HepG2 (cell line): Measurements from ENCODE around the gene CFL1. TPM values are rescaled to one million over a fixed set of nuclear protein-coding genes. Genes with fewer than 3 reads are reported as not detected.

Source experiments
- CENPT ChIP-seq: sonication (generic); formaldehyde crosslinking; IDR thresholded peaks from 2 replicates; pipeline ENCODE4 v1.8.0; 2022; ENCODE audit warnings: low read depth, mild to moderate bottlenecking, moderate library complexity, missing genetic modification reagents
- GMEB1 ChIP-seq: sonication (generic); formaldehyde crosslinking; IDR thresholded peaks from 2 replicates; pipeline ENCODE4 v1.5.1; 2020; ENCODE audit warnings: missing genetic modification reagents, mild to moderate bottlenecking, borderline replicate concordance
- GPN1 ChIP-seq: sonication (generic); formaldehyde crosslinking; IDR thresholded peaks from 2 replicates; pipeline ENCODE4 v1.5.1; 2020; ENCODE audit warnings: missing genetic modification reagents, borderline replicate concordance
- HOXA3 ChIP-seq: sonication (generic); formaldehyde crosslinking; IDR thresholded peaks from 2 replicates; pipeline ENCODE4 v1.5.0; 2020; ENCODE audit warnings: missing genetic modification reagents
- KLF9 ChIP-seq: IDR thresholded peaks from 2 replicates; pipeline ENCODE4 v1.6.1; 2016; ENCODE audit warnings: low read depth
- NCOA1 ChIP-seq: sonication (generic); formaldehyde crosslinking; IDR thresholded peaks from 2 replicates; pipeline ENCODE4 v1.9.0; 2021; ENCODE audit warnings: missing genetic modification reagents
- PHF5A ChIP-seq: IDR thresholded peaks from one replicate; pipeline ENCODE4 v1.6.1; 2018; ENCODE audit warnings: low read depth, missing genetic modification reagents; ENCODE audit not compliant: unreplicated experiment
- SP2 ChIP-seq: sonication (generic); formaldehyde crosslinking; IDR thresholded peaks from 2 replicates; pipeline ENCODE4 v1.5.1; 2020; ENCODE audit warnings: mild to moderate bottlenecking, missing genetic modification reagents
- TFE3 ChIP-seq: IDR thresholded peaks from 2 replicates; pipeline ENCODE4 v1.6.1; 2016
- TRIM22 ChIP-seq: fragments of 450-650 bp; IDR thresholded peaks from 2 replicates; pipeline ENCODE4 v1.6.1; 2017
- ZFP62 ChIP-seq: sonication (generic); formaldehyde crosslinking; IDR thresholded peaks from 2 replicates; pipeline ENCODE4 v1.4.0; 2020; ENCODE audit warnings: missing genetic modification reagents
- ZFX ChIP-seq: sonication (generic); formaldehyde crosslinking; IDR thresholded peaks from 2 replicates; pipeline ENCODE4 v1.4.0; 2020; ENCODE audit warnings: mild to moderate bottlenecking, low read depth, missing genetic modification reagents, moderate library complexity
- ZMYM4 ChIP-seq: sonication (generic); formaldehyde crosslinking; IDR thresholded peaks from 2 replicates; pipeline ENCODE4 v1.8.1; 2023; ENCODE audit warnings: mild to moderate bottlenecking, missing genetic modification reagents
- ZNF549 ChIP-seq: sonication (generic); formaldehyde crosslinking; IDR thresholded peaks from 2 replicates; pipeline ENCODE4 v1.5.0; 2020; ENCODE audit warnings: missing genetic modification reagents
- ZNF710 ChIP-seq: sonication (generic); formaldehyde crosslinking; IDR thresholded peaks from 2 replicates; pipeline ENCODE4 v1.5.0; 2020; ENCODE audit warnings: mild to moderate bottlenecking, missing genetic modification reagents, borderline replicate concordance
- ZNF792 ChIP-seq: IDR thresholded peaks from 2 replicates; pipeline ENCODE4 v1.6.1; 2016
- polyA plus RNA-seq, 8 experiments: library from polyadenylated mRNA; depleted of rRNA in 3 of 8; stranded (reverse) in 7 of 8; unstranded in 1 of 8; fragments of >200 nt; fragmentation: Illumina TruSeq in 4 of 8; extraction: Trizol in 4 of 8; gene quantifications; 2 replicates each; pipeline versions ENCODE4 v1.2.1 to v1.2.3, GENCODE V29; 2011 to 2016; ENCODE audit warnings: low read depth in 4 of 8, missing spikeins in 1 of 8, mixed read lengths in 1 of 8; ENCODE audit not compliant: insufficient read depth in 1 of 8
- total RNA-seq, 5 experiments: library from RNA; depleted of rRNA; stranded (reverse); fragments of >200 nt; fragmentation: Illumina TruSeq; extraction: Trizol; gene quantifications; 2 replicates each; pipeline ENCODE4 v1.2.3, GENCODE V29; 2016; ENCODE audit warnings: low read depth in 1 of 5
- TF ChIP-seq, protein P1 (sequence below), 2 experiments: fragments of 450-650 bp in 1 of 2; sonication (generic) in 1 of 2; formaldehyde crosslinking; IDR thresholded peaks; 2 replicates each; pipeline versions ENCODE4 v1.5.0 to v1.8.0; 2020 to 2022; ENCODE audit warnings: mild to moderate bottlenecking in 1 of 2, missing genetic modification reagents in 1 of 2
- TF ChIP-seq, protein P2 (sequence below): sonication (generic); formaldehyde crosslinking; IDR thresholded peaks from 2 replicates; pipeline ENCODE4 v1.9.0; 2021; ENCODE audit warnings: missing genetic modification reagents, borderline replicate concordance

CFL1 gene
- total and polyA plus RNA-seq, 2 of the 13 experiments (the other 11 are each of a cell fraction or from before 2014, with no cell fraction given), result 379 to 383 TPM

DNA sequence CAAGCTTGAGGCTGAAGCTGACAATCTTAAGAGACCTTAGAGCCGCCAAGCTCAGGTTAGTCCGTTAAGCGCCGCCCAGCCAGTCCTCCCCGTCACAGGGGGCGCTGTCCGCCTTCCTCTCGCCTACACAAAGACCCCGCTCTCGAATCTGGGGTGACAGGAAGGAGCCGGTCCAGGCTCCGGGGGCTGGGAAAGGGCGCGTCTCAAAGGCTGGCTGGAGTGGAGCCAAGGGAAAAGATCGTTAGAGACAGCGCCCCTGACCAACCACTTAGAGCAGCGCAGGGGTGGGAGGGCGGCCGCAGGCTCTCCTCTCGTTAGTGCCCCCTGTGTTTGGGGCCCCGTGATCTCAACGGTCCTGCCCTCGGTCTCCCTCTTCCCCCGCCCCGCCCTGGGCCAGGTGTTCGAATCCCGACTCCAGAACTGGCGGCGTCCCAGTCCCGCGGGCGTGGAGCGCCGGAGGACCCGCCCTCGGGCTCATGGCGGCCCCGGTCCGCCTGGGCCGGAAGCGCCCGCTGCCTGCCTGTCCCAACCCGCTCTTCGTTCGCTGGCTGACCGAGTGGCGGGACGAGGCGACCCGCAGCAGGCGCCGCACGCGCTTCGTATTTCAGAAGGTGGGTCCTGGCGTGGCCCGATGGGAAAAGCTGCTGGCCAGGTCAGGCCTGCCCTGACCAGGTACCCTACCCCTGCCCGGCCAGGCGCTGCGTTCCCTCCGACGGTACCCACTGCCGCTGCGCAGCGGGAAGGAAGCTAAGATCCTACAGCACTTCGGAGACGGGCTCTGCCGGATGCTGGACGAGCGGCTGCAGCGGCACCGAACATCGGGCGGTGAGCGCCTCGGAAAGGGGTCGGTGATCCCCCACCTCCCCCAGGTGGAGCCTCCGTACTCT lies 2.5 kb upstream of the CFL1 start, which contains the start of gene MUS81 (continued):
- TF ChIP-seq GPN1 (CRISPR knock-in tag), result peak; percentile 70; the same call in 1 of the 2 replicates
- TF ChIP-seq NCOA1 (CRISPR knock-in tag), result no peak; the same call in 1 of the 2 replicates
- TF ChIP-seq HOXA3, result peak; percentile 87
- no peak; the same call in 1 of the 2 replicates for TF ChIP-seq GMEB1
- peak; percentile 45 for TF ChIP-seq PHF5A (CRISPR knock-in tag)
- no peak for TF ChIP-seq ZNF710 (CRISPR knock-in tag)
- no peak for TF ChIP-seq ZNF549 (CRISPR knock-in tag)
- TF ChIP-seq, protein P1, sequence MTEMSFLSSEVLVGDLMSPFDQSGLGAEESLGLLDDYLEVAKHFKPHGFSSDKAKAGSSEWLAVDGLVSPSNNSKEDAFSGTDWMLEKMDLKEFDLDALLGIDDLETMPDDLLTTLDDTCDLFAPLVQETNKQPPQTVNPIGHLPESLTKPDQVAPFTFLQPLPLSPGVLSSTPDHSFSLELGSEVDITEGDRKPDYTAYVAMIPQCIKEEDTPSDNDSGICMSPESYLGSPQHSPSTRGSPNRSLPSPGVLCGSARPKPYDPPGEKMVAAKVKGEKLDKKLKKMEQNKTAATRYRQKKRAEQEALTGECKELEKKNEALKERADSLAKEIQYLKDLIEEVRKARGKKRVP (CRISPR knock-in tag; IDR thresholded peaks at IDR 0.05), result peak in 1 of 2 experiments; percentile 57; a peak in 2 of 4 replicates
- TF ChIP-seq ZFX (CRISPR knock-in tag), result peak; percentile 69; the same call in 1 of the 2 replicates
- TF ChIP-seq ZNF792, result peak; percentile 1; the same call in 1 of the 2 replicates
- TF ChIP-seq TFE3 (CRISPR knock-in tag), result no peak; the same call in none of the 2 replicates
- peak; percentile 56; the same call in 1 of the 2 replicates for TF ChIP-seq SP2
- TF ChIP-seq ZFP62 (CRISPR knock-in tag), result no peak
- TF ChIP-seq ZMYM4, result peak; percentile 96
- TF ChIP-seq KLF9, result peak; percentile 31; the same call in 1 of the 2 replicates
- TF ChIP-seq, protein P2, sequence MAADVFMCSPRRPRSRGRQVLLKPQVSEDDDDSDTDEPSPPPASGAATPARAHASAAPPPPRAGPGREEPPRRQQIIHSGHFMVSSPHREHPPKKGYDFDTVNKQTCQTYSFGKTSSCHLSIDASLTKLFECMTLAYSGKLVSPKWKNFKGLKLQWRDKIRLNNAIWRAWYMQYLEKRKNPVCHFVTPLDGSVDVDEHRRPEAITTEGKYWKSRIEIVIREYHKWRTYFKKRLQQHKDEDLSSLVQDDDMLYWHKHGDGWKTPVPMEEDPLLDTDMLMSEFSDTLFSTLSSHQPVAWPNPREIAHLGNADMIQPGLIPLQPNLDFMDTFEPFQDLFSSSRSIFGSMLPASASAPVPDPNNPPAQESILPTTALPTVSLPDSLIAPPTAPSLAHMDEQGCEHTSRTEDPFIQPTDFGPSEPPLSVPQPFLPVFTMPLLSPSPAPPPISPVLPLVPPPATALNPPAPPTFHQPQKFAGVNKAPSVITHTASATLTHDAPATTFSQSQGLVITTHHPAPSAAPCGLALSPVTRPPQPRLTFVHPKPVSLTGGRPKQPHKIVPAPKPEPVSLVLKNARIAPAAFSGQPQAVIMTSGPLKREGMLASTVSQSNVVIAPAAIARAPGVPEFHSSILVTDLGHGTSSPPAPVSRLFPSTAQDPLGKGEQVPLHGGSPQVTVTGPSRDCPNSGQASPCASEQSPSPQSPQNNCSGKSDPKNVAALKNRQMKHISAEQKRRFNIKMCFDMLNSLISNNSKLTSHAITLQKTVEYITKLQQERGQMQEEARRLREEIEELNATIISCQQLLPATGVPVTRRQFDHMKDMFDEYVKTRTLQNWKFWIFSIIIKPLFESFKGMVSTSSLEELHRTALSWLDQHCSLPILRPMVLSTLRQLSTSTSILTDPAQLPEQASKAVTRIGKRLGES (CRISPR knock-in tag), result 0 out of 2 replicates have a peak, but pooled peaks have one; percentile 52
- TF ChIP-seq CENPT (CRISPR knock-in tag), result no peak
- TF ChIP-seq TRIM22, result no peak
